ENCODE measurements around the gene CCDC121. TPM values are rescaled to one million over a fixed set of nuclear protein-coding genes. Genes with fewer than 3 reads are reported as not detected.
A peak's percentile ranks its signal among the peaks of the same experiment; 100 is the strongest.

Gene CCDC121
- total and polyA plus RNA-seq, 9 of the 15 experiments (the other 6 are each of a cell fraction or from before 2014, with no cell fraction given), result 2.2 to 4.7 (median 4.1) TPM

GRCh38 chr2:27647289-27647688, 18.5 kb upstream of the CCDC121 start:
- Histone ChIP-seq H4K20me1 (replicated peaks; ENCODE audit: control insufficient read depth, insufficient read depth, low read length) (no peaks in the 10 kb centered on the region), H3K9me3 (replicated peaks; ENCODE audit: control insufficient read depth, insufficient read depth, low read depth, low read length) (no peaks in the 10 kb centered on the region), H3K4me2 (ENCODE audit: insufficient read depth, low read length) (no peak overlapping the region), H2AFZ (ENCODE audit: low read depth, low read length) (no peak overlapping the region), H3K27me3 (ENCODE audit: control insufficient read depth in 2 of 2, insufficient read depth in 2 of 2, low read length in 2 of 2) (no peaks in the 10 kb centered on the region), H3K36me3 (ENCODE audit: control insufficient read depth, insufficient read depth, low read length) (peaks cover 77% of the 10 kb centered on the region), H3K4me3 (no peak overlapping the region), H3K9ac (ENCODE audit: insufficient read depth in 1 of 2, low read depth in 2 of 2, low read length in 2 of 2) (no peak overlapping the region), H3K4me1 (replicated peaks in 1 of 2; ENCODE audit: control insufficient read depth in 2 of 2, insufficient read depth in 2 of 2, low read length in 2 of 2) (peaks cover 0 to 6% of the 10 kb centered on the region in 2 experiments; a peak in 3 of 5 replicates), H3K27ac (ENCODE audit: extremely low read depth, low read depth, low read length) (no peak overlapping the region), H3K9me1 (ENCODE audit: control insufficient read depth, insufficient read depth, low read length) (no peaks in the 10 kb centered on the region), H3K79me2 (ENCODE audit: control insufficient read depth, insufficient read depth, low read length) (no peaks in the 10 kb centered on the region)
- ATAC-seq (peak; percentile 20; the same call in 1 of the 3 replicates), FAIRE-seq (no peak), DNase-seq (ENCODE audit: extremely low read depth in 1 of 4, low spot score in 3 of 4) (no peak)
- in situ Hi-C loops (cut with MboI) (no loop called here), intact Hi-C loops (cut with micrococcal nuclease) (no loop called here)
- BruUV-seq (replicated peaks), result no TSS peak
- ChIA-PET POLR2A (interaction anchor here (0.9 to 2.3 kb wide), 9 partner anchors 9 to 238 kb away, joined by 3 to 8 read pairs (median 3); partner anchors contain the start of genes CCDC121, GPN1, PPM1G and SLC4A1AP), CTCF (ENCODE audit: low intra/inter-chr PET ratio) (no interaction called here)
- TF ChIP-seq ZFP30 (CRISPR knock-in tag; IDR thresholded peaks at IDR 0.05; ENCODE audit: borderline replicate concordance) (no peak), ILK (tag; IDR thresholded peaks at IDR 0.05; ENCODE audit: borderline replicate concordance, low read depth) (no peak), LEF1 (IDR thresholded peaks at IDR 0.05) (no peak), COPS2 (conservative IDR thresholded peaks at IDR 0.05) (no peak), SNAPC5 (CRISPR knock-in tag; IDR thresholded peaks at IDR 0.05) (no peak), HMGN3 (IDR thresholded peaks at IDR 0.05; ENCODE audit: borderline replicate concordance, extremely low read depth, insufficient read length, low read depth, low read length) (no peak), STAT5A (IDR thresholded peaks at IDR 0.05; ENCODE audit: borderline replicate concordance, low read length) (no peak)
- TF ChIP-seq, protein P1, sequence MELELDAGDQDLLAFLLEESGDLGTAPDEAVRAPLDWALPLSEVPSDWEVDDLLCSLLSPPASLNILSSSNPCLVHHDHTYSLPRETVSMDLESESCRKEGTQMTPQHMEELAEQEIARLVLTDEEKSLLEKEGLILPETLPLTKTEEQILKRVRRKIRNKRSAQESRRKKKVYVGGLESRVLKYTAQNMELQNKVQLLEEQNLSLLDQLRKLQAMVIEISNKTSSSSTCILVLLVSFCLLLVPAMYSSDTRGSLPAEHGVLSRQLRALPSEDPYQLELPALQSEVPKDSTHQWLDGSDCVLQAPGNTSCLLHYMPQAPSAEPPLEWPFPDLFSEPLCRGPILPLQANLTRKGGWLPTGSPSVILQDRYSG (tag; conservative IDR thresholded peaks at IDR 0.05; ENCODE audit: low read depth), result no peak
- TF ChIP-seq, protein P2, sequence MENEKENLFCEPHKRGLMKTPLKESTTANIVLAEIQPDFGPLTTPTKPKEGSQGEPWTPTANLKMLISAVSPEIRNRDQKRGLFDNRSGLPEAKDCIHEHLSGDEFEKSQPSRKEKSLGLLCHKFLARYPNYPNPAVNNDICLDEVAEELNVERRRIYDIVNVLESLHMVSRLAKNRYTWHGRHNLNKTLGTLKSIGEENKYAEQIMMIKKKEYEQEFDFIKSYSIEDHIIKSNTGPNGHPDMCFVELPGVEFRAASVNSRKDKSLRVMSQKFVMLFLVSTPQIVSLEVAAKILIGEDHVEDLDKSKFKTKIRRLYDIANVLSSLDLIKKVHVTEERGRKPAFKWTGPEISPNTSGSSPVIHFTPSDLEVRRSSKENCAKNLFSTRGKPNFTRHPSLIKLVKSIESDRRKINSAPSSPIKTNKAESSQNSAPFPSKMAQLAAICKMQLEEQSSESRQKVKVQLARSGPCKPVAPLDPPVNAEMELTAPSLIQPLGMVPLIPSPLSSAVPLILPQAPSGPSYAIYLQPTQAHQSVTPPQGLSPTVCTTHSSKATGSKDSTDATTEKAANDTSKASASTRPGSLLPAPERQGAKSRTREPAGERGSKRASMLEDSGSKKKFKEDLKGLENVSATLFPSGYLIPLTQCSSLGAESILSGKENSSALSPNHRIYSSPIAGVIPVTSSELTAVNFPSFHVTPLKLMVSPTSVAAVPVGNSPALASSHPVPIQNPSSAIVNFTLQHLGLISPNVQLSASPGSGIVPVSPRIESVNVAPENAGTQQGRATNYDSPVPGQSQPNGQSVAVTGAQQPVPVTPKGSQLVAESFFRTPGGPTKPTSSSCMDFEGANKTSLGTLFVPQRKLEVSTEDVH (IDR thresholded peaks at IDR 0.05; ENCODE audit: low read depth, partially characterized antibody), result no peak

Measured in K562 (cell line).